HG03460 (cell line): ENCODE measurements around the gene INPP5A.
"Not testable (repeated sequence)": the region's sequence is repeated elsewhere in the genome, so short reads cannot be mapped to it uniquely, and the experiment has no call there.

Experiments
- ATAC-seq: cut with Tn5 transposase; IDR thresholded peaks from one replicate; pipeline ENCODE4 v1.9.1; 2021; ENCODE audit not compliant: unreplicated experiment

INPP5A gene

GRCh38 chr10:132729810-132730572, 192.4 kb downstream of the INPP5A start:
- ATAC-seq: no peak

DNA sequence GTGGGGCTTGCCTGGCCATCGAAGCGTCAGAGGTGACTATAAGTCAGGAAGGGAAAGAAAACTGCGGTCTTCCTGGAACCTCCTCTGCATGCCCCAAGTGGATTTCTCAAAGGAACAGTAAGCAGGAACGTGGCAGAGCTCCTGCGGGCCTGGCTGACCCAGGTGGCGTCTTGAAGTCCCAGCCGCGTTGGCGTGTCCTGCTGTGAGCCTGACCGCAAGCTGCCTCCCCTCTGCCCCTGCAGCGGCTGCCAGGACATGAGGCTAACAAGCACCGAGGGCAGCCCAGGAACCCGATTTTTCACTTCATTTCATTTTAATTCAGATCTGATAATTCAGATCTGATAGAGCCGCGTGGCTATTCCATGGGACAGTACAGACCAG, 193.0 kb downstream of the INPP5A start:
- ATAC-seq: no peak

DNA sequence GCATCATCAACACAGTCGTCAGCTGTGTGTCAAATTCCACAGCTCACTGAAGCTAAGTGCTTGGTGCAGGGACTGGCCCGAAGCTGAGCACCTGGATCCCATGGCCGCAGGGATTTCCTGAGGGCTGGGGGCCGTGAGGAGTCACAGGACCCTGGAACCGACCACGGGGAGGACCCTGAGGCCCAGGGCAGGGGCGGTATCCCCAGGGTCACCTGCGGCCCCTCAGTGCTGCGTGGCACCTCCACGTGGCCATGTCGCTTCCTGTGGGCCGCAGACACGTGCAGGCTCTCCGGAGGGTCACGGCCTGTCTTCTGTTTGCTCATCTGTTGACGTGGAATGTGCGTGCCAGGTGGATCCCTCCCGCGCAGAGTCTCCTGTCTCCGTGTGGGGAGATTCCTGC, 194.9 kb downstream of the INPP5A start:
- no peak for ATAC-seq

DNA sequence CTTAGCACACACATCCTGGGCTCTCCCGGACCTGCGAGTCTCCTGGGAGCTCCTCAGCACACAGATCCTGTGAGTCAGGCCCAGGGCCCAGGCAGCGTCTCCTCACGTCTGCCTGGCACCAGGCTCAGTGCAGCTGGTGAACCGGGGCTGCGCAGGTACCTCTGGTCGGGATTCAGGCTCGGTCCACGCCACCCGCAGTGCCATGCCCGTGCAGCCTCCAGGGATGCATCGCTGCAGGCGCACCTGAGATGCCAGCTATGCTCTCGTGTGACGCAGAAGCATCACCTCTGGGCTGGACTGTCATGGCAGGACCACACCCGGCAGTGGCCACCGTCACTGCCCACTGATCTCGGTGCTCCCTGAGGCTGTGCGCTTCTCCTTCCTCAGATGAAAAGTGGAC, 196.3 kb downstream of the INPP5A start:
- no peak for ATAC-seq

DNA sequence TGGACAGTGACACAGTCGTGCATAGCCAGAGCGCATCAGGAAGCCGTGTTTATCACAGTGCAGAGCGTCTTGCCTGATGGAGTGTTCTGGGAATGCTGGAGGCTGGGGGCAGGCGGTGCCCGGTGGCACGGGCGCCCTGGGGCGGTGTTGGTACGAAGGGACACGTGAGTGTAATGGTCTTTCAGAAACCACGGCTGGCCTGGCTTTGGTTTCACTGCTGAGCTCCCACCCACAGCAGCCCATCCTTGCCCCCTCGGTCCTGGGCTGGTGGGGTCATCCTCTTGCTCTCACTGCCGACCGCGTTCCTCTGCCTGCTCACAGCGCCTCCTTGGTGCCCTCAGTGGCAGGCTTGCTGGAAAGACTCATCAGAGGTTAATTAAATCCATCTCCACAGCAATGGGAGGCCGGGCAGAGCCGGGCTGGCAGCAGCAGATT, 197.8 kb downstream of the INPP5A start:
- ATAC-seq: no peak

DNA sequence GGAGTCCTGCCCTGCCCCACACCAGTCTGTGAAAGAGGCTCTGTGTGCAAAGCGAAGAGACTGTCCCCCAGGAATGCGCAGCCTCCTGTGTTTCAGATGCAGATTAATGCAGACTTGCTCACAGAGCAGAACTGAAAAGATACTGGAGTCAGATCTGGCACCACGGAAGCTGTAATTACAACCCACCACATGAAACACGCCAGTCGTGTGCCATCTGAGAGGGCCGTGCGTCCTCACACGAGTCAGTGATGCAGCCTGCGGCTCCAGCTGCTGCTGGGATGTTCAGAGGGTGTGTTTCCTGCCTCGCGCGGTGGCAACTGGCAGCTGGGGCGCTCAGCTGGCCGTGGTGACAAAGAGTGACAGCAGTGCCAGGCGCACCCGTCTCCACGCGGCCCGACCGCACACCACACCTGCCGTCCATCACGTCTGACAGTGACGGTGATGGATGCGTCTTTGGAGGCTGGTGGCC, 198.4 kb downstream of the INPP5A start:
- ATAC-seq: no peak

- ATAC-seq: no peak
These were observed 199.9 kb downstream of the INPP5A start for GRCh38 chr10:132737390-132738048.

DNA sequence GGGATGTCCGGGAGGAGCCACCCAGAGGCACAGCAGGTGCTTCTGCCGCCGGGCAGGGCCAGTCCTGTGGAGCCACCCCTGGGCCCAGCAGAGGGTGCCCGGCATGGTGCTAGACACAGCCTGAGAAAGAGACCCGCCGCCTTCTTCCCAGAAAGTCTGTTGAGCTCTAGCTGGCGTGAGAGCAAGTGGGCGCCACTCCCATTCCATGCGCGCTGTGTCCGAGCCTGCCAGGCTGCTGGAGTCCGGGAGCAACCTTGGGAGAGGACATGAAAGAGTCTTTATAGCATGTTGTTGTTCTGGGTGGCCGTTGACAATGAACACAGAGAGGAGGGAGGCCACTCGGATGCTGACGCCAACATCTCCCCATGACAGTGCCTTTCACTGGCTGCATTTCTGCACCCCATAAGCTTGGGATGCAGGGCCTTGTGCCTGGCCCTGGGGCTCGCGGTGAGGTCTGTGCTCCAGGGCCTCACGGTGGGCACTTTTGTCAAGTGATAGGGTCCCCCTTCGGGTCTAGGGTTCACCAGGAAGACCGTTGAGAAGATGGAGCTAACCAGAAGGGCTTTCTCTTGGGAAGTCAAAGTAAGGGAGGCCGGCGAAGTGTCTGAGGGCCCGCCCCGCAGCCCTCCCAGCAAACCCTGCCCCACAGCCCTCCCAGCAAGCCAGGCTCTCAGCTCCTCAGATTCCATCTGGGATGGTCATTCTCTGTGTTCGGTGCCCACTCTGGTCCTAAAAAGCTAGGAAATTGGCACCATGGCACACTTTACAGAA, 201.1 kb downstream of the INPP5A start:
- ATAC-seq: no peak

GRCh38 chr10:132739225-132739613, 201.6 kb downstream of the INPP5A start:
- ATAC-seq: no peak

- ATAC-seq: no peak
These were observed 203.0 kb downstream of the INPP5A start for GRCh38 chr10:132740588-132740987.

DNA sequence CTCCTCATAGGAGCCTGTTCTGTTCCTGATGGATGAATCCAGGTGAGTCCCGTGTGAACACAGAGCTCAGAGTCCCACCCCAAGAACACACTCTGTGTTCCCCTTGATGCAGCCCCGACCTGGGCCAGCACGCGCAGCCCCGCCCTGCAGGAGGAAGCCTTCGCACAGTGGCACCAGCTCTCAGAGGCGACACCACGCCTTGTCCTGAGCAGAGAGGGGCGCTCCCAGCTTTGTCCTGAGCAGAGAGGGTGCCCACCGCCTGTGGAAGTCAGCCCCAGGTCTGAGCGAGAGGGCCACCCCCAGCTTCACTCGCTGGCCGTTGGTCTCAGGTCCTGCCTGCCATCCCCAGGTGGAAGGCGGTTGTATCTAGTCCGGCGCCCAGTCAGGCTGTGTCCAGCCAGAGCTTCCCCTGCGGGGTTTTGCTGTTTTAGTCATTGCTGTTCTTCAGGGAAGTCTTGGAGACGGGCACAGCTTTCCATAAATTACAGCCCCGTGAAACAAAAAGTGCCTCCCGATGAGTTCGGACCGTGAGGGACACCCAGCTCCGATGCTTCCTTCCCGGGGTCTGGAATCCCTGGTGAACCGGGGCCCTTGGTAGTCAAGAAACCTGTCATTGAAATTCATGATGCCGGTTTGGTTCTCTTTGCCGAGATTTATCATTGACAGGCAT, 204.7 kb downstream of the INPP5A start:
- no peak for ATAC-seq

DNA sequence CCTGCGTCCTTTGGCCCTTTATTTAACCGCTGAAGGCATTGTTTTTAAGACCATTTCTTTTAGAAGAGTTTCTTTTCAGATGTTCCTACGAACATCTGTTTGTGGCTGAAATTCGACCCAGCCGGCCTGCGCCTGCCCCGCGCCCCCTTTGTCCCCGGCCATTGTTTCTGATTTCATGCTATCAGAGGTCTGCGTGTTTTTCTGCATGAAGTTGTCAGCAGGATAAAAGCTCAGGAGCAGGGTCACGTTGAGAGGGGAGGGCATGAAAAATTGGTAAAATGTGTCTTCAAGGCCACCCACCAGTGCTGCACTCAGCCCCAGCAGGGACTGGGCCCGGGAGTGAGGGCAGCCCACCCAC, 205.2 kb downstream of the INPP5A start:
- no peak for ATAC-seq

- ATAC-seq: not testable (repeated sequence)
These were observed 205.8 kb downstream of the INPP5A start for GRCh38 chr10:132743196-132743924.

DNA sequence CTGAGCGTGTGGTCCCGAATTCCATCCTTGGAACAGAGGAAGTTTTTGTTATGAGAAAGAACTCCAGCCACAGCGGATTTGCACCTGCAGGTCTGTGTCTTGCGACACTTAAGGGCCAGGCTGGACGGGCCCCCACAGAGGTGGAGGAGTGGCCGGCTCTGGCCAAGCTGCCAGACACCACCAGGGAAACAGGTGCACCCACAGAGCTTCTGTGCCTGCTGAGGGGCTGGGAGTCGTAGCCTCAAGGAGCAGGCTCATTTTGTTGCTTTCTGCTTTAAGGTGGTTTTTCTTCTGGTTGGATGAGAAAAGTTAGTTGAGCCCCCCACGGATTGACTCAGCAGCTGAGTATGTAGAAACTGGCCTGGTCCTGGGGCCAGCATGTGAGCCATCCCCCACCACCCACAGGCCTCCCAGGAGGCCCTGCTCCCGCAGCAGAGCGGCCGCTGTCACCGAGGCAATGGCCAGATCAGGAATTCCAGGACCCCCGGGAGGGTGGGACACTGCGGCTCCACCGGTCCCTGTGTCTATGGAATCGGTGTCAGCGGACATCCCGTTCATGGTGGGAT, 206.4 kb downstream of the INPP5A start:
- no peak for ATAC-seq

DNA sequence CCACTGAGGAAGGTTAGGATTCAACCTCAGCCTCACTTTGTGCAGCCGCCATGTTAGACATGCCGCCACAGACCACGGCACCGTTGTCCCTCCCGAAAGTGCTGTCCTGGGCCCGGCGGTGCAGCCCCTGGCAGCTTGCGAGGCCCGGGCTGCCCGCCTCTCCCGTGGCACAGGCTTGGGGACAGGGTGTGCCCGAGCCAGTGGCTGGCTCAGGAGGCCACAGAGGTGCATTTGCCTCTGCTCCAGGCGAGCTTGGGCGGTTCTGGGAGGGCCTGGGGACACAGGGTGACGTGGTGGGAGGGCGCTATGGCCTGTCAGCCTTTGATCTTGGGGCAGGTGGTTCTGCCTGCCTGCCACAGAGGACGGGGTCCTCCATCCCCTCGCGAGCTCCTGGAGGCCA, 207.3 kb downstream of the INPP5A start:
- no peak for ATAC-seq

- ATAC-seq: no peak
These were observed 207.9 kb downstream of the INPP5A start for GRCh38 chr10:132745511-132745910.

DNA sequence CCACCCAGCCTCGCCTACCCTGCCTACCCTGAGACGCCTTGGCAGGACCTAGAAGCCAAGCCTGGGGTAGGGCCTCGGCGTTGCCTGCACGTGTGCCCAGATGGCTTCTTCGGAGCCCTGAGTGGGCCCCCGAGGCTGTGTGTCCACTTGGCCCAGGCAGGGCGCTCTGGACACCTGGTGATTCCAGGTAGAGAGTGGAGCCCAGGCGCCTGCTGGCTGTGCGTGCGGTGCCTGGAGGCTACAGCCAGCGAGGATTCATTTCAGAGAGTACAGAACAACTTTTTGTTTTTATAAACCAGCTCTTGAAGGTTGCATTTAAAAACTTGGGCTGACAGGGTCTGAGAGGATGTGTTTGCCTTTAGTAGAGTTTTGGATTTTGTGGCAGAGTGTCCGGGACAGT, 208.4 kb downstream of the INPP5A start:
- ATAC-seq: no peak

DNA sequence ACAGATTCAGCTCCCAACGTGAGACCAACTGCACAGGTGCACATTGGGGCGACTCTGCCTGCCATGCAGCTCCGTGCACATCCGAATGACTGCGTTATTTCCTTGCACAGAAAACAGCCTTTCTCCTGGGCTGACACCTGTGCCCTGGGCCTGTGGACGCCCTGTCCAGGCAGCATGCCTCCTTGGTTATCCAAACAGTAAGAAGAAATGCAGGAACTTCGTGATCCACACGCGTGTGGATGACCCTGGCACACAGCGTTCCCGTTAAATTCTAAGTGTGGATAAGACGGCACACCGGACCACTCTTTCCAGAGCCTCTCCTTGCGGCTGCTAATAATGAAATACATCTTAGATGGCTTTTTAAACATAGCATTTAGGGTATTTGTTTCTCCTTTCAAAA, 208.8 kb downstream of the INPP5A start:
- ATAC-seq: no peak

DNA sequence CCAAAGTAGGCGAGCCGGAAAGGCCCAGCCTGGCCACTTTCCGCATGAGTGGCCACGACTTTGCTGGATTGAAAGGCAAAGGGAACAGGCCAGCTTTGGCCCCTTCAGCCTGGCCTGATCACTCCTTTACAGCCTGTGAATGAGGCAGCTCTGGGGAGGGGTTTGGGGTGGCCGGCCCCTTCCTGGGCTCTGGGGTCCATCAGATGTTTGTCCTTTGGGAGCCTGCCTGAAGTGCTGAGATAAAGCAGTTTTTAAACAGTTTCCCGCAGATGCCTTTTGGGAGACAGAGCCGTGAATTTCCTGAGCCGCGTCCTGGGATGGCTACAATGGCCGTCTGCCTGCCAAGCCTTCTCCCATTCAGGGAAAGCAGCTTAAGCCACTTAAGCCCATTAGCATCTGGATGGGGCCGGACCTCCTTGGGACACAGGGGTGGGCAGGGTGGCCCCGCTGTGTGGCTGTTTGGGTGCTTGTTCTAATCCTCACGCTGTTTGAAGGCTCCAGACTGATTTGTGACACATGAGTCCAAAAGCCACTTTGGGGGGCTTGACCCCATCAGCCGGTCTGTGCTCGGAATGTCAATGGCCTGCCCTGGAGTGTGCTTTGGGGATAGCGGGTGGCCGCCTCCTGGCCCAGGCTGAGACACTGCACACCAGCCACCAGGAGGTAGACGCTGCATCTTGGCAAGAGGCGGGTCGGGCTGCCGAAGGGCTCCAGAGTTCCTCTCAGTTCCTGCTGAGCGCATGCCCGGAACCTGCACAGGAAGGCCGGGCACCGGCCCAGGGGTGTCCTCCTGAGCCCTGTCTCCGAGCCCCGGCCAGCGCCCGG, 209.4 kb downstream of the INPP5A start:
- ATAC-seq: no peak

DNA sequence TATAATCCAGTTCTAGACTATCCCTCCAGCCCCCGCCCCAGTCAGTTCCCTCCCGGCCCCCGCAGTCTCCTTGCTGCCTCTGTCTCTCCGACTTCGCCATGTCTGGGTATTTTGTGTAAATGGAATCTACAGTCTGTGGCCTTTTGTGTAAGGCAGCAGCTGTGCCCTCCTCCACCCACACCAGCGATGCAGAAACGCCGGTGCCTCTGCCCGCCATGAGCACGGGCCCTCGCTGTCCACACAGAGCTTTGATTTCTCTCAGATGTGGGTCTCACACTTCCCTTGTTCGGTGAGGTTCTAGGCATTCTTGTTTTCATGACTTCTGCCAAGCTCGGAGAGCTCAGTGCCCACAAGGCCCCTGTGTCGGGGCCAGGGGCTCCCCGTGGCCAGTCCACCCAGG, 210.5 kb downstream of the INPP5A start:
- no peak for ATAC-seq
